ENCODE results near the gene SGMS2. TPM values are rescaled to one million over a fixed set of nuclear protein-coding genes. Genes with fewer than 3 reads are reported as not detected.

The SGMS2 gene
- total RNA-seq: 28.0 TPM

- ATAC-seq: peak; percentile 97
Measured at GRCh38 chr4:107824350-107825071, at the start of gene SGMS2. SGMS2 (plus strand) TSS chr4:107824932; CDS start chr4:107895554, 70,622 bp downstream.

GRCh38 chr4:107777890-107778289, 46.8 kb upstream of the SGMS2 start:
- ATAC-seq: no peak

GRCh38 chr4:107778784-107779530, 45.8 kb upstream of the SGMS2 start:
- ATAC-seq: no peak

- no peak for ATAC-seq
Measured at GRCh38 chr4:107780665-107781064, 44.1 kb upstream of the SGMS2 start.

- ATAC-seq: peak; percentile 63
Measured at GRCh38 chr4:107791902-107792301, 32.8 kb upstream of the SGMS2 start.

GRCh38 chr4:107792711-107793110, 32.0 kb upstream of the SGMS2 start:
- ATAC-seq: no peak

GRCh38 chr4:107793996-107794395, 30.7 kb upstream of the SGMS2 start:
- no peak for ATAC-seq

GRCh38 chr4:107799669-107800450, 24.9 kb upstream of the SGMS2 start:
- ATAC-seq: no peak

GRCh38 chr4:107800706-107801105, 24.0 kb upstream of the SGMS2 start:
- no peak for ATAC-seq

GRCh38 chr4:107801766-107802211, 22.9 kb upstream of the SGMS2 start:
- peak; percentile 68 for ATAC-seq

- no peak for ATAC-seq
Measured at GRCh38 chr4:107804956-107805355, 19.8 kb upstream of the SGMS2 start.

- ATAC-seq: no peak
Measured at GRCh38 chr4:107806196-107806595, 18.5 kb upstream of the SGMS2 start.

- ATAC-seq: no peak
Measured at GRCh38 chr4:107808572-107808971, 16.2 kb upstream of the SGMS2 start.

GRCh38 chr4:107809210-107809609, 15.5 kb upstream of the SGMS2 start:
- ATAC-seq: no peak

GRCh38 chr4:107814758-107815157, 10.0 kb upstream of the SGMS2 start:
- ATAC-seq: no peak

GRCh38 chr4:107815158-107815557, 9.6 kb upstream of the SGMS2 start:
- ATAC-seq: no peak

GRCh38 chr4:107818301-107818910, 6.3 kb upstream of the SGMS2 start:
- ATAC-seq: peak; percentile 13

GRCh38 chr4:107823870-107824349, 822 bp upstream of the SGMS2 start:
- no peak for ATAC-seq

GRCh38 chr4:107825072-107825824, 516 bp downstream of the SGMS2 start:
- ATAC-seq: peak; percentile 38

GRCh38 chr4:107826421-107826980, 1.8 kb downstream of the SGMS2 start:
- no peak for ATAC-seq

- no peak for ATAC-seq
Measured at GRCh38 chr4:107828315-107829090, 3.8 kb downstream of the SGMS2 start.

Data from esophagus mucosa (tissue), 1 donor.